Measurements from ENCODE around the gene ESPL1. TPM values are rescaled to one million over a fixed set of nuclear protein-coding genes. Genes with fewer than 3 reads are reported as not detected.

ESPL1 gene
- total and polyA plus RNA-seq, 2 of the 13 experiments (the other 11 are each of a cell fraction or from before 2014, with no cell fraction given), result 5.8 to 11.5 TPM

GRCh38 chr12:53221203-53222080, 46.7 kb upstream of the ESPL1 start (continued):
- TF ChIP-seq MXD1 (CRISPR knock-in tag; IDR thresholded peaks at IDR 0.05), result peak; percentile 2; the same call in 1 of the 2 replicates
- no peak for TF ChIP-seq ZFP36L1 (CRISPR knock-in tag; IDR thresholded peaks at IDR 0.05)

- Histone ChIP-seq H3K27ac (ENCODE audit: extremely low read length, insufficient read depth, low read length) (no peak overlapping the region), H3K4me3 (replicated peaks in 1 of 3; ENCODE audit: insufficient read depth in 1 of 3, low read depth in 2 of 3, low read length in 3 of 3) (peak overlapping the region; percentile 36 to 89 (median 89)), H3K27me3 (ENCODE audit: control insufficient read depth in 1 of 2, insufficient read depth in 2 of 2, low read length in 2 of 2) (peaks cover 0 to 23% of the 10 kb centered on the region in 2 experiments; a peak in 4 of 5 replicates), H3K9me3 (ENCODE audit: low read length) (no peaks in the 10 kb centered on the region), H4K20me1 (ENCODE audit: insufficient read depth, low read length) (no peaks in the 10 kb centered on the region), H3K4me2 (ENCODE audit: low read depth, low read length) (peak overlapping the region; percentile 100), H2AFZ (ENCODE audit: low read length) (no peak overlapping the region), H3K4me1 (ENCODE audit: insufficient read depth, low read length) (peaks cover 58% of the 10 kb centered on the region), H3K36me3 (replicated peaks in 1 of 2; ENCODE audit: control insufficient read depth in 1 of 2, insufficient read depth in 2 of 2, low read length in 2 of 2) (no peaks in the 10 kb centered on the region), H3K9ac (ENCODE audit: insufficient read depth, low read depth, low read length) (no peak overlapping the region), H3K79me2 (ENCODE audit: insufficient read depth, low read length) (no peaks in the 10 kb centered on the region)
- no TSS peak for BruUV-seq (replicated peaks)
- DNase-seq (ENCODE audit: low spot score), result no peak
- 13% methylated on average over 5 of the region's 5 CpGs for WGBS (ENCODE audit: low lambda C conversion rate)
- in situ Hi-C loops (cut with HindIII; ENCODE audit: extremely low pct_ligation_motif_present, low pct_unique_long_range_greater_than_20kb), result no loop called here
- TF ChIP-seq PATZ1 (CRISPR knock-in tag; IDR thresholded peaks at IDR 0.05) (0 out of 2 replicates have a peak, but pooled peaks have one; percentile 39), ZMYM3 (CRISPR knock-in tag; IDR thresholded peaks at IDR 0.05) (no peak)
- POLR2A ChIA-PET, result no interaction called here
- intact Hi-C loops (cut with micrococcal nuclease; ENCODE audit: unreplicated experiment), result loop anchor here (5.0 kb wide), 1 partner anchor 75 kb away; the partner anchor contains the start of genes MYG1 and PFDN5
- CTCF ChIA-PET (ENCODE audit: low intra/inter-chr PET ratio, low total read pairs), result no interaction called here
- no peak for ATAC-seq
- FAIRE-seq, result no peak
Measured at GRCh38 chr12:53222170-53222721, 45.9 kb upstream of the ESPL1 start.

Data from HepG2 (cell line).